ENCODE results near the gene PHF21A. TPM values are rescaled to one million over a fixed set of nuclear protein-coding genes. Genes with fewer than 3 reads are reported as not detected.
"Not testable (repeated sequence)": the region's sequence is repeated elsewhere in the genome, so short reads cannot be mapped to it uniquely, and the experiment has no call there.

PHF21A gene
- total RNA-seq, 1 donor from 2014 or later = 69.3 TPM

- Histone ChIP-seq H3K4me1 (ENCODE audit: insufficient read depth, low read length) (no peaks in the 10 kb centered on the region), H3K9me3 (ENCODE audit: insufficient read depth, low read depth, low read length) (no peaks in the 10 kb centered on the region), H2AFZ (ENCODE audit: low read depth, low read length) (no peak within 1 kb of the TSS), H3K4me2 (ENCODE audit: low read length) (no peak within 1 kb of the TSS), H3K9ac (ENCODE audit: low read length) (no peak within 1 kb of the TSS), H3K27me3 (ENCODE audit: insufficient read depth, low read length) (no peaks in the 10 kb centered on the region), H3K27ac (ENCODE audit: low read depth, low read length) (no peak within 1 kb of the TSS), H3K79me2 (ENCODE audit: insufficient read depth, low read length) (no peaks in the 10 kb centered on the region), H4K20me1 (ENCODE audit: insufficient read depth, low read length) (peaks cover 8% of the 10 kb centered on the region), H3K36me3 (ENCODE audit: insufficient read depth, low read length) (no peaks in the 10 kb centered on the region), H3K4me3 (ENCODE audit: insufficient read depth, low read depth, low read length) (no peak within 1 kb of the TSS)
- no peak for DNase-seq (ENCODE audit: low read depth)
- H3K36me3 Mint-ChIP-seq (ENCODE audit: low read depth, unreplicated experiment) = peaks cover 10% of the 10 kb centered on the region
- no peak within 1 kb of the TSS for H3K27ac Mint-ChIP-seq (ENCODE audit: unreplicated experiment)
- H3K4me3 Mint-ChIP-seq (ENCODE audit: unreplicated experiment) = peak within 1 kb of the TSS; percentile 57
- H3K4me1 Mint-ChIP-seq (ENCODE audit: low read depth, unreplicated experiment) = no peaks in the 10 kb centered on the region
- no peak for FAIRE-seq
- peaks cover 2% of the 10 kb centered on the region for H3K9me3 Mint-ChIP-seq (ENCODE audit: unreplicated experiment)
- H3K27me3 Mint-ChIP-seq (ENCODE audit: low read depth, unreplicated experiment) = no peaks in the 10 kb centered on the region
- TF ChIP-seq CTCF (IDR thresholded peaks at IDR 0.05; ENCODE audit: insufficient read depth, low read depth, low read length) (no peak), EZH2 (IDR thresholded peaks at IDR 0.05; ENCODE audit: insufficient read depth, low read length) (no peak)
Measured at GRCh38 chr11:45906965-45907611, 214.2 kb downstream of the PHF21A start, which contains the start of gene FREY1. TSS of gene FREY1 (minus strand) at chr11:45907271. CDS start at chr11:45907245, 26 bp downstream.

- Histone ChIP-seq H3K4me1 (ENCODE audit: insufficient read depth, low read length) (peaks cover 2% of the 10 kb centered on the region), H3K4me3 (ENCODE audit: insufficient read depth, low read depth, low read length) (no peak overlapping the region), H3K36me3 (ENCODE audit: insufficient read depth, low read length) (no peaks in the 10 kb centered on the region), H4K20me1 (ENCODE audit: insufficient read depth, low read length) (peaks cover 14% of the 10 kb centered on the region), H2AFZ (ENCODE audit: low read depth, low read length) (no peak overlapping the region), H3K79me2 (ENCODE audit: insufficient read depth, low read length) (no peaks in the 10 kb centered on the region), H3K4me2 (ENCODE audit: low read length) (no peak overlapping the region), H3K27ac (ENCODE audit: low read depth, low read length) (no peak overlapping the region), H3K9ac (ENCODE audit: low read length) (no peak overlapping the region), H3K27me3 (ENCODE audit: insufficient read depth, low read length) (no peaks in the 10 kb centered on the region), H3K9me3 (ENCODE audit: insufficient read depth, low read depth, low read length) (no peaks in the 10 kb centered on the region)
- H3K36me3 Mint-ChIP-seq (ENCODE audit: low read depth, unreplicated experiment) = peaks cover 10% of the 10 kb centered on the region
- H3K4me1 Mint-ChIP-seq (ENCODE audit: low read depth, unreplicated experiment) = no peaks in the 10 kb centered on the region
- DNase-seq (ENCODE audit: low read depth) (no peak), FAIRE-seq (no peak)
- H3K27ac Mint-ChIP-seq (ENCODE audit: unreplicated experiment) = no peak overlapping the region
- no peaks in the 10 kb centered on the region for H3K27me3 Mint-ChIP-seq (ENCODE audit: low read depth, unreplicated experiment)
- no peak overlapping the region for H3K4me3 Mint-ChIP-seq (ENCODE audit: unreplicated experiment)
- TF ChIP-seq CTCF (IDR thresholded peaks at IDR 0.05; ENCODE audit: insufficient read depth, low read depth, low read length) = no peak
- no peak for TF ChIP-seq EZH2 (IDR thresholded peaks at IDR 0.05; ENCODE audit: insufficient read depth, low read length)
- peaks cover 2% of the 10 kb centered on the region for H3K9me3 Mint-ChIP-seq (ENCODE audit: unreplicated experiment)
Measured at GRCh38 chr11:45906096-45906682, 215.1 kb downstream of the PHF21A start.

- not testable (repeated sequence) for H3K4me3 Mint-ChIP-seq (ENCODE audit: unreplicated experiment); H3K27me3 ChIP-seq (ENCODE audit: insufficient read depth, low read length); H3K9me3 ChIP-seq (ENCODE audit: insufficient read depth, low read depth, low read length); H3K79me2 ChIP-seq (ENCODE audit: insufficient read depth, low read length); H3K4me1 Mint-ChIP-seq (ENCODE audit: low read depth, unreplicated experiment); H3K4me1 ChIP-seq (ENCODE audit: insufficient read depth, low read length); H3K4me2 ChIP-seq (ENCODE audit: low read length); H3K9ac ChIP-seq (ENCODE audit: low read length); H3K27ac Mint-ChIP-seq (ENCODE audit: unreplicated experiment); H3K36me3 ChIP-seq (ENCODE audit: insufficient read depth, low read length); H3K4me3 ChIP-seq (ENCODE audit: insufficient read depth, low read depth, low read length); H3K27ac ChIP-seq (ENCODE audit: low read depth, low read length); H2AFZ ChIP-seq (ENCODE audit: low read depth, low read length); H3K36me3 Mint-ChIP-seq (ENCODE audit: low read depth, unreplicated experiment); H3K9me3 Mint-ChIP-seq (ENCODE audit: unreplicated experiment); FAIRE-seq; H3K27me3 Mint-ChIP-seq (ENCODE audit: low read depth, unreplicated experiment); DNase-seq (ENCODE audit: low read depth)
- H4K20me1 ChIP-seq (ENCODE audit: insufficient read depth, low read length) = peaks cover 20% of the 10 kb centered on the region
Measured at GRCh38 chr11:45905576-45905975, 215.7 kb downstream of the PHF21A start.

Measured in astrocyte (in vitro differentiated cells and primary cell).